PC-3 (cell line): ENCODE data around the gene PLCL1.

Experiments used
- CTCF ChIP-seq: fragments of 300-600 bp; sonication (generic); conservative IDR thresholded peaks from 2 replicates; pipeline ENCODE4 v1.5.1; 2017; ENCODE audit warnings: antibody characterized with exemption, low read depth, mild to moderate bottlenecking, low read length
- EZH2 ChIP-seq: fragments of 300-600 bp; sonication (generic); IDR thresholded peaks from one replicate; pipeline ENCODE4 v1.6.1; 2017; ENCODE audit warnings: antibody characterized with exemption, mild to moderate bottlenecking, low read length; ENCODE audit not compliant: unreplicated experiment

GRCh38 chr2:198073253-198073652 is 268.9 kb downstream of the PLCL1 start:
- no peak for TF ChIP-seq CTCF
- no peak for TF ChIP-seq EZH2
